ENCODE results near the gene SELENON.

Gene SELENON, protein sequence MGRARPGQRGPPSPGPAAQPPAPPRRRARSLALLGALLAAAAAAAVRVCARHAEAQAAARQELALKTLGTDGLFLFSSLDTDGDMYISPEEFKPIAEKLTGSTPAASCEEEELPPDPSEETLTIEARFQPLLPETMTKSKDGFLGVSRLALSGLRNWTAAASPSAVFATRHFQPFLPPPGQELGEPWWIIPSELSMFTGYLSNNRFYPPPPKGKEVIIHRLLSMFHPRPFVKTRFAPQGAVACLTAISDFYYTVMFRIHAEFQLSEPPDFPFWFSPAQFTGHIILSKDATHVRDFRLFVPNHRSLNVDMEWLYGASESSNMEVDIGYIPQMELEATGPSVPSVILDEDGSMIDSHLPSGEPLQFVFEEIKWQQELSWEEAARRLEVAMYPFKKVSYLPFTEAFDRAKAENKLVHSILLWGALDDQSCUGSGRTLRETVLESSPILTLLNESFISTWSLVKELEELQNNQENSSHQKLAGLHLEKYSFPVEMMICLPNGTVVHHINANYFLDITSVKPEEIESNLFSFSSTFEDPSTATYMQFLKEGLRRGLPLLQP

DNA sequence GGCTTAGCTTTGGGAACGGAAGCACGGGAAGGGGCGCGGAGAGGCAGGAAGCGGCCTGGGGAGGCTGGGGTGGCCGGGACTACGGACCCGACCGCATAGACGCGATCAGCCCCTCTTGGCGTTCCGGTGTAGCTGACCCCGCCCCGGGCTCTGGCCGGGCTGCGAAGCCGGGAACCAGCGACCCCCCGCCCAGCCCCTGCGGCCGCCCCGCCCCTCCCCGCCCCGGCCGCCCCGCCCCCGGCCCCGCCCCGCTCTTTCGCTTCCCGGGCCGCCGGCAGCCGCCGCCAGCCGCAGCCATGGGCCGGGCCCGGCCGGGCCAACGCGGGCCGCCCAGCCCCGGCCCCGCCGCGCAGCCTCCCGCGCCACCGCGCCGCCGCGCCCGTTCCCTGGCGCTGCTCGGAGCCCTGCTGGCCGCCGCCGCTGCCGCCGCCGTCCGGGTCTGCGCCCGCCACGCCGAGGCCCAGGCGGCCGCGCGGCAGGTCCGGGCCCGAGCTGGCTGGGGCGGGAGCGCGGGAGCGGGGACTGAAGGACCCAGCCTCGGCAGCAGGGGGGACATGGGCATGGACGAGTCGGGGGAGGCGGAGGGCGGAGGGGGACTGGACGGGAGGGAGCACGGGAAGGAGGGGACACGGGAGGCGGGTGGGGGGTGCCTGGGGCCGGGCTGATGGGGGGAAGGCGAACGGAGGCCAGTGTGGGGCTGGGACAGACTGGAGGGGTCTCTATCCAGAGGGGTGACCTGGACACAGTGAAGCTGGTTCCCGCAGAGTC lies at the start of gene SELENON:
SELENON (plus strand) TSS at position 259 of the 768 bp plus-strand sequence; CDS start at position 297, 38 bp downstream.
- DNase-seq = peak; percentile 50 to 51

DNA sequence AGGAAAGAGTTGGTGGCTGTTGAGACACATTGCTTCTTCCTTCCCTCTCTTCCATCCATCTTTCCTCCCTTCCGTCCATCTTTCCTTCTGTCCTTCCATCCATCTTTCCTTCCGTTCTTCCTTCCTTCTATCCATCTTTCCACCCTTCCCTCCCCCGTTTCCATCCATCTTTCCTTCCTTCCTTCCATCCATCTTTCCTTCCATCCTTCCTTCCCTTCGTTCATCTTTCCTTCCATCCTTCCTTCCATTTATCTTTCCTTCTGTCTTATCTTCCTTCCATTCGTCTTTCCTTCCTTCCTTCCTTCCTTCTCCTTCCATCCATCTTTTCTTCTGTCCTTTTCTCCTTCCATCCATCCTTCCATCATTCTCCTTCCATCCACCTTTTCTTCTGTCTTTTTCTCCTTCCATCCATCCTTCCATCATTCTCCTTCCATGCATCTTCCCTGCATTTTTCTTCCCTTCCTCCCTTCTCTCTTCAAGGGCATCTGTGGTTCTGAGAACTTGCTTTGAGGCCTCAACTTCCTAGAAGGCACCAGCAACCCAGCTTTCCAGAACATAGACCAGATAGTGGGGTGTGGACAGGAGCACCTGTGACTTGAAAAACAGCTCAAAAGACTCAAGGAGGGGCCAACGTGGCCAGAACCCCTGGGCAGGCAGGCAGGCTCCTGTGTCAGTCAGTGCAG lies 48.9 kb upstream of the SELENON start:
- no peak for DNase-seq

DNA sequence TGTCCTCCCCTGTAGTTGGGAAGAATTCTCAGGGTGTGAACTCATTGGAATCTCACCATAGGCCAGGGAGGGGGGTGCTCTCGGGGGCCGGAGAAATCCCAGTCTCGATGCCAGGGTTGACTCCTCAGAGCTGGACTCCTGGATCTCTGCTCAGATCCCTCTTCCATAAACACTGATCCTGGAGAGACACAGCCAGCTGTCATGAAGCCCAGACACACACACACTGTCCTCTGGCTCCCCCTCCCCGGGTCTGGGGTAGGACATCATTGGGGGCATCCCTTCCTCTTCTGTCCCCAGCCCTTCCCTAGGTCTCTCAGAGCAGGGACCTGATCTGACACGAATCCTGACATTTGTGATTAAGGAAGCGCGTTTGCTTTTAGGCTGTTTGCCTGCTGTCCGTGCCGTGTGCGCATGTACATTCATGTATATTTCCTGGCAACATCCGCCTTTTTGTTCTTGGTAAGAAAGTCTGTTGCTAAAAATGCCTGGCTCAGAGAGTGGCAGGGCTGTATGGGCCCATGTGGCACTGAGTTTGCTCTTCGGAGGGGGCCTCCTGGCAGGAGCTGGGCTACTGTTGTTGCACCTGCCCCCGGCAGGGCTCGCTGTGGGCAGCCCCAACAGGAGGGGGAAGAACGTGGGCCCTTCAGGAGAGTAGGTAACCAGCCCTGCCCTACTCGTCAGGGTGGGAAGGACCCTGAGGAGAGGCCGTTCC lies 45.4 kb upstream of the SELENON start:
- DNase-seq = no peak

DNA sequence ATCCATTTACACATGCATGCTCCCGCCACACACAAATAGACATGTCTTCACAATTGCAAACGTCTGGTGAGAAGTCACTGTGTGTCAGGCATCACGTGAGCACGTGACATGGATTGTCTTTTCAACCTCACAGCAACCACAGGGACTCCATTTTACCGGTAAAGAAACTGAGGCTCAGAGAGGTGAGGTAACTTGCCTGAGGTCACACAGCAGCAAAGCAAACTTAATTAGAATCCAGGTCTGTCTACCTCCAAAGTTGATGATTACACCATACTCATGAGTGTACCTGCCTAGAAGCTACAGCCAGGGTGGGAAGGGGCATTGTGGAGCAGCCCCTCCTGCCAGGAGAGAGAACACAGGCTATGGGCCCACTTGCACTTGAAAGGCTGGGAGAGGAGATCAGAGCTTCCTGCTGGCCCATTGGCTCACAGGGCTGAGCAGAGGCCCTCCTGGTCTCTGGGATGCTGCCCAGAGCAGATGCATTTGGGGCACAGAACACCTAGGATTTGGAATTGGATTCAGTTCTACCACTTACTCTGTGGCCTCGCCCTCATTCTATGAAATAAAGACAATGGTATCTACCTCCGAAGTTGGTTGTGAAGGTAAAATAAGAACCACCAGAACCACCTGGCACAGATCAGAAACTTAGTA lies 44.4 kb upstream of the SELENON start:
- no peak for DNase-seq

DNA sequence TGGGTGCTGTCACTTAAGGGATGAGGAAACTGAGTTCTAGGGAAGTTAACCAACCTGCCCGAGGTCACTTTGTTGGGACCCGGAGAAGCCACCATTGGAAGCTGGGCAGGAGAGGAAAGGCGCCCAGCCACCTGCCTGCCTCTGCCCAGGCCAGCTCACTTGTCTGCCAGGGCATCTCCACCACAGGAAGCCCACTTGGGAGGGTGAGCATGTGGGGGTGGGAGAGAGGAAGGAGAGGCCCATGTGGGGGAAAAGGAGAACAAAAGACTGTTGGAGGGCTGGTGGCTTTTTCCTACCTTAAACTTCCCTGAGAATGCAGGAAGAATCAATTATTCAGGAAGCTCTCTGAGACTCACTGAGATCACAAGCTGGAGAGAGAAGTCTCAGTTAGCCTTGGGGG lies 43.8 kb upstream of the SELENON start:
- no peak for DNase-seq

DNA sequence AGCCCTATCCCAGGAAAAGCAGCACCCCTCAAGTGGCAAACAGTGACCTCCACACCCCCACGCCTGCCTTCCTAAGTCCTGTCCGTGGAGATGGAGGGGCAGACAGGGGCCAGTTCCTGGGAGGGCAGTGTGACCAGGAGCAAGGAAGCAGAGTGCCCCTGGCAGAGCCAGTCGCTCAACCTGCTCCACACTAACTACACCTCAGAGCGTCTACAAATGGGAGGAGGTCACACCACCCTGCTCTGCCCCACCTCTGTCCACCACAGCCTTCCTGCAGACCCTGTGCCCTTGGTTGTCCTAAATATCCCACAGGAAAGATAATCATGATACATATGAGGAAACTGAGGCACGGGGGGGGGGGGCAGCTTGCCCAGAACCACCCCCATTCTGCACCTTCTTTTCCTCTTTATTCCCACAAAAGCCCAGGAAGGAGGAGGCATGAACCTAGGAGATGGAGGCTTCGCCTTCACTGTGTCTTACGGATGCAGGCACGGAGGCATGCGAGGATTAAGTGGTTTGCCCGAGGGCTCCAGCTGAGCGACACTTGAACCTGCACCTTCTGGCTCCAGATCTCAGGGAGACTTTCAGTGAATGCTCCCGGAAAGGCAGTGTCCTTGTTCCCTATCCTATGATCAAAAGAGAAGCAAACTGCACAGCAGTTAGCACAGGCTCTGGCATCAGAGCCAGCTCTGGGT lies 42.7 kb upstream of the SELENON start:
- no peak for DNase-seq

DNA sequence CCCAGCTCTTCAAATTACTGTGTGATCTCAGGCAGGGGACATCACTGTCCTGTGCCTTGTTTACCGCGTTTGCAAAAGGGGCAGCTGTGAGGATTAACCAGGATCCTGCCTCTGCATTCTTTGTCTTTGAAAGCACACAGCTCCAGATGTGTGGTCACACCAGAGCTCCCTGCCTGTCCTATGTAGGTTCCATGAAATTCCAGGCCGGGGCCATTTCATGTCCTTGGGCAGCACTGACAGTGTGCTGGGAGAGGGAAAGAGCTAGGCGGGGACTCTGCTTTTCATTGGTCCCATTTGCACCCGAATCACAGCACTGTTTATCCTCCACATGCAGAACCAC lies 42.2 kb upstream of the SELENON start:
- no peak for DNase-seq

DNA sequence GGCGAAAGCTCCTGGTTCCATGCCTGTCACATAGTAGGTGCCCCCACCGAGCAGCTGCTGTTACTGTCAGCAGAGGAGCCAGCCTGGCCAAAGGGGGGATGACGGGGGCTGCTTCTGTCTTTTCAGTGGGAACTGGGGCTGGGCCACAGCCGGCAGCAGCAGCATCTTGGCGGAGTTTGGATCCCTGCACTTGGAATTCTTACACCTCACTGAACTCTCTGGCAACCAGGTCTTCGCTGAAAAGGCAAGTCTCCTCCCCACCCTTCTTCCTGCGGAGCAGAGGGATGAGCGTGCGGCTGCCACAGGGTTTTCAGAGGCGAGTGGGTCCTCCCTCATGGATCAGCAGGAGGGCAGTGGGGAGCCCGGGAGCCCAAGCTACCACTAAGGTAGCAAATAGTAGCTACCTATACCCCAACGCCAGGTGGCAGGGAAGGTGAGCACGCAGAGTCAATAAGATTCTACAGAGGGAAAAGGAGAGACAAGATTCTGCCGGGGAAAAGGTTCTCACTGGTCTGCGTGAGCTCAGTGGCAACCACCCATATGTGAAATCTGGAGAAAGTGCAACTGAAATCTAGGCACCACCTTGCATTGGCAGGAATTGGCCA lies 41.4 kb upstream of the SELENON start:
- no peak for DNase-seq

DNA sequence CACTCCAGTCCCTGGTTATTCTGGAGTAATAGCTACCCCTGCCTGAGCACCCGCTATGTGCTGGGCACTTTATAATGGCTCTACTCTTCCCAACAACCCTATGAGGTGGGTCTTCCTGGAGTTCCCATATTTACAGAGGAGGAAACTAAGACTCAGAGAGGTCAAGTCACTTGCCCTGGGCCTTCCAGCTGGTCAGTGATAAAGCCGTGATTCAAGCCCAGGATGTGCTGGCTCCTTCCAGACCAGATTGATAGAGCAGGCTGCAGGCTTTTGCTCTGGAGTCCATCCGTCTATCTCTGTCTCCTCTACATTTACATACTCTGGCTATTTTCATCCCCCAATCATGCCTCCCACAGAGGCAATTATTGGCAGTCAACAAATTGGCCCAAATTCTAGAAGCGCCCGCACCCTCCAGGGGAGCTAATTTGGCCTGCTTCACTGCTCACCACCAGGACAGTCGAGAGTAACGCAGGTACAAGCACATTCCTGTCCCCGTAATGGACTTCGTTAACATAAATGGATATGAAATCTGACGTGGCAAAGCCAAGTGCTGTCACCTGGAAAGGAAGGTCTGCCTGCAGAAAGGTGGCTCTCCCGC lies 39.8 kb upstream of the SELENON start:
- DNase-seq = no peak

DNA sequence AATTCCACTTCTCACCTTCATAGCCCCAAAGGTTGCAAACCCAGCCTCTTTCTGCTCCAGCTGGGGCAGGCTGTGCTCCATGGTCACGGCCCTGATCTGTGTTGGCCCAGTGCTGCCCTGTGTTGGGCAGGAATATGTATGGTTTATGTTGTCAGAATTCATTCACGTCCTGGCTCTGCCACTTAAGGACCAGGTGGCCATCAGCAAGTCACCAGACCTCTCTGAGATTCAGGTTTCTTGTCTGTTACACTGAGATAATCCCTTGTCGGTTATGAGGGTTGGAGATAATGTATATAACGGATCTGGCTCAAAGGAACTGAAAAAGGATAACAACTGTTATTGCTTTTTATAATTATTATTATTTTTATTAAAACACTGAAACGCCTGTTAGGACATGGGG lies 39.1 kb upstream of the SELENON start:
- DNase-seq = no peak

DNA sequence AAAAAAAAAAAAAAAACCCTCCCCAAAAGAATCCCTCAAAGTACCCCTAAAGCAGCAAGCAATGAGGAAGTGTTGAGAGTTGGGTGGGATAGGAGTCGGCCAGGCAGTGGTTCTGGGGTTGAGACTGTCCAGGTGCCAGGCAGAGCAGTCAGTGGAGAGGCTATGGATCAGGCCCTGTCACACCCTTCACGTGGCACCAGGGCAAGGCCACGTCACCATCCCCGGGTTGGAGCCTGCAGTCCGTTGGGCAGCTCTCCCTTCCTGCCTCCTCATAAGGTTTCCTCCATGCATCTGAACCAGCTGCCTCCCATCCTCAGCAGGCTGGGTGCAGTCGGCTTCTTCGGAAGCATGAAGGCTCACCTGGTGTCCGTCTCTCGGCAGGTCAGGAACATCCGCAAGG lies 36.5 kb upstream of the SELENON start:
- DNase-seq = no peak

DNA sequence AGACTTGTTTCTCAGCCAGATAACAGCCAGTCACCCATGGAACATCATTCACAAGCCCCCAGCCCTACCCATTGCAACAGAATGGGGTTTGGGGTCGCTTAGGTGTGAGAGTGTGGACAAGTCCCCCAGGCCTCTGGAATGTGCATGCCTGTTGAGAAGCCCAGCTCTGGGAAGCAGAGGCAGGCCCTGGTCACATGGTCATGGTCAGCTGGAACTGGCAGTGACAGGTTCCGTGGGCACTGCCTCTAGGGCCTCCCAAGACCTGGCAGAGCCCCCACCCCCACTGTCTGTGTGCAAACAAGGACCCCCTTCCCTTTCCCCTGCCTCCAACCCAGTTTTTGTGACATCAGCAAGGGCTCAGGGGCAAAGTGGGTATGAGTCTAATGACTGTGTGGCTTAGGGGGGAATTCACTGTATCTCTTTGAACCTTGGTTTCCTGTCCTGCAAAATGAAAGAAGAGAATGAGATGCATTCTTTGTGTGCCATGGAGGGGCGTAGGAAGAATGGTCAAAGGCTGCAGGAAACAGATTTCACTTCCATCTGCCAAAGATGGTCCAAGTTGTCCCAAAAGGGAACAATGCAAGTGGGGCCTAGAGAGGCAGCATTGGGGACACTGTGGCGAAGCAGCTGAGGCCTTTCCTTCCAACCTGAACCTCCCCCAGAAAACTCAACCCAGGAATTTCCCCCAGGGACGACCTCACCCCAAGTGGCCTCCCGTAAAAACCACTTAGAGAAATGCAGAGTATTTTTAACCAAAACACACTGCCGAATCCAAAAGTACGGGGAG lies 34.7 kb upstream of the SELENON start:
- DNase-seq = no peak

DNA sequence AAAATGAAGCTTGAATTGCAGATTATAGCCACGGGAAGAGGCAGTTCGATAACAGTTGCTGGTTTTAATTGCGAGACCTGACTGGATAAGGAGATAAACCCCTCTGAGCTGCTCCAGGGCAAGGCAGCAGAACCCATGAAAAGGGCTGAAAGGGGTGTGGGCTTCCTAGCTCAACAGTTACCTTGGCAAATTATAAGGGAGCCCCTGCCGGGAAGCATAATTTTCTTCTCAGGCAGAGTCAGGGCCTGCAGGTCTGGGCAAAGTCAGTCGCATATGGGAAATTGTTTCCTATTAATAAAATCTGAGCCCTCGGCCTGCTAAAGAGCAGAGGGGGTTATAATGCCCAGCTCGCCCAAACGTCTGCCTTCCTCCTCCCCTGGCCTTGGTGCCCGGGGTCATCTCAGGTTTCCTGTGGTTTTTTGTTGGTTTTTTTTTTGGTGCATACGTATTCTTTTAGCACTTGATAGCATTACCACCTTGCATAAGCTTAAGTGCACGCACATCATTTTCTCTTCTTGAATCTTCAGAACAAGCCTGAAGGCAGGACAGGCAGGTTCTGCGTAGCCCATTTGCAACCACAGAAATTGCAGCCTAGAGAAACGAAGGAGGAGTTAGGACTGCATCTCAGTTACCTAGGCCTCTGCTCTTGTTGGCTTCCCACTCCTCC lies 33.9 kb upstream of the SELENON start:
- no peak for DNase-seq

DNA sequence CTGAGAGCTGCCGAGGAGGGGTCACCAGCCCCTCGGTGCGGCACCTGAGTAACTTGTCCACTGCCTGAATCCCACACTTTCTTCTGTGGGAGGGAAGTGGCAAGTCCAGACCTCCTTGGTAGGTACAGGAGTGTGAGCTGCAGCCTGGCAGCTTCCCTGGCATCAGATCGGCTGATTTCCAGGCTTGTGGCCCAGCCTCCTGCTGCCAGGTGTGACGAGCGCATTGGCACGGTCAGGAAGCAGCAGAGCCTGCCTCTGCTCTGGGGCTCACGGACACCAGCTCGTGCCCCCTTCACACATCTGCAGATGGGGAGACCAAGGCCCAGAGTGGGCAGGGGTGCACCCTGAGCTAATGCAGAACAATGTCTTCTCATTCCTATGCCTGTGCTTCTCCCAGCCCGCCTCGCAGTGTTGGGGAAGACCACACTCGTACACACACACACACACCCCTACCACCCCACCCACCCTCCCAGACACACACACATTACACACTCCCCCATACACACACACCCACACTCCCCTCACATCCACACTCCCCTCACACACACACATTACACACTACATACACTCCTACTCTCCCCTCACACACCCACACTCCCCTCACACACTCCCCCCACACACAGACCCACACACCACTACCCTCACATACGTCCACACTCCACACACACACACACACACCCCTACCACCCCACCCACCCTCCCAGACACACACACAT lies 33.1 kb upstream of the SELENON start:
- no peak for DNase-seq

DNA sequence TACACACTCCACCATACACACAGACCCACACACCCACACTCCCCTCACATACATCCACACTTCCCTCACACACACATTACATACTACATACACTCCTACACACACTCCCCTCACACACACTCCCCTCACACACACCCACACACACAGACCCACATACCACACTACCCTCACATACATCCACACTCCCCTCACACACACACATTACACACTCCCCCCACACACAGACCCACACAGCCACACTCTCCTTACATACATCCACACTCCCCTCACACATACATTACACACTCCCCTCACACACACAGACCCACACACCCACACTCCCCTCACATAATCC lies 32.6 kb upstream of the SELENON start:
- no peak for DNase-seq

DNA sequence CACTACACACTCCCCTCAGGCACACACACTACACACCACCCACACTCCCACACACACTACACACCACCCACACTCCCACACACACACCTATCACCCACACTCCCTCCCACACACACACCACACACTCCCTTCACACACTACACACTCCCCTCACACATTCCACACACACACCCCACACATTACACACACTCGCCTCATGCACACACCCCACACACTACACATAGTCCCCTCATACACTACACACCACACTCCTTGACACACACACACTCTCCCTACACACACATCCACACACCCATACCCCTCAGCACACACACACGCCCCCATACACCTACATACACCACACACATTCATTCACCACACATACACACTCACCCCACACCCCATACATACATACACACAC lies 31.0 kb upstream of the SELENON start:
- DNase-seq = no peak

DNA sequence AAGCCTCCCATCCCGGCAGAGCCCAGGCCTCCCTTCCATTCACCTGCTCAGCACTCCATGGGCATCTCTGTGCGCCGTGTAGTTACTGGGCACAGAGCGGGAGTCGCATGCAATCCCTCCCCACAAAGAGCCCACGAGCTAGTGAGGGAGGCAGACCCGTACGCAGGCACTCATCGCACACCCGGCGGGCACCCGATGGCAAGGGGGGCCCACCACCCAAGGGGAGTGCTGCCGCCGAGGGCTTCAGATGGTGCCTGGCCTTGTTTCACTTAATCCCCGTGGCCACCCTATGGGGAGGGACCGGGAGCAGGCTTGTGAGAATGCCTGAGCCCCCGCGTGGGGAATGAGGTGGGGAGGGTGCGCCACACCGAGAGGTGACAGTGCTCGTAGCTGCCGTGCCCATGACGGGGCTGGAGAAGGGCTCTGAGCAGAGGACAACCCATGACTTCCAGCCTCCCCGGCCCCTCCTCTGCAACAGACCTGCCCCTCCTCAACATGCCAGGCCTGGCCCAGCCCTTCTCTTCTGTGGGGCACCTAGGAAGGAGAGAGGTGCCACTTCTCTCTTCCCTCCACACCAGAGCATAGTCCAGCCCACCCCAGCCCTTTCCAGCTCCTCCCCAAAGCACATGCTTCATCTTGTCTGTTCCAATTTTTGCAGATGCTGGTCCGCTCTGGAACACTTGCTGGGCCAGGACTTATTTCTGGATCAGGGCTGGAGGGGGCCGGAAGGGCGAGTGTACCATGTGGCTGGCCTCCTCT lies 30.2 kb upstream of the SELENON start:
- no peak for DNase-seq
